ENCODE results near the gene PARP6. TPM values are rescaled to one million over a fixed set of nuclear protein-coding genes. Genes with fewer than 3 reads are reported as not detected.

PARP6 gene
- total and polyA plus RNA-seq, 9 of the 15 experiments (the other 6 are each of a cell fraction or from before 2014, with no cell fraction given), result 14.8 to 83.2 (median 28.3) TPM

DNA sequence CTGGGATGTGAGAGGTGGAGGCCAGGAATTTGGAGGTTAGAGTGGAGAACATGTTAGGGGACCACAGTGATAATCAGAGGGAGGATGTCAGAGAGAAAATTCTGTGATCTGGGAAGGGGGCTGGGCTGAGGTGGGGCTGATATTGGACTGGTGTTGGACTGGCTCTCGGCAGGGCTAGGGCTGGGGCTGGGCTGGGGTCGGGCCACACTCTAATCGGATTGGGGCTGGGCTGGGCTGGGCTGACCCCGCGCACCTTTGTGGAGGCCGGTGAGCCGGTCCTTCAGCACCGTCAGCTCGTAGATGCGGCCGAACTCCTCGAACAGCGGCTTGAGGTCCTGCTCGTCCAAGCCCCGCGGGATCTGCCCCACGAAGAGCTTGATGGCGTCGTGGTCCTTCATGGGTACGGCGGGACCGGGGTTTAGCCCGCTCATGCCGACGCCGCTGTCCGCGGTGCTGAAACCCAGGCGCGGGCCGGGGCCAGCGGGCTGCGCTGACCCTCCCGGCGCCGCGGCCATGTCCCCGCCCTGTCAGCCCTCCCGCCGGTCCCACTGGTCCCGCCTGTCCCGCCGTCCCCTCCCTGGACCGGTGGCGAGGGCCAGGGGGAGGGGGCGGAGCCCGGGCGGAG lies 47.1 kb upstream of the PARP6 start (continued):
- TF ChIP-seq FOXJ3 (CRISPR knock-in tag; IDR thresholded peaks at IDR 0.05) (no peak), KDM5B (IDR thresholded peaks at IDR 0.05; ENCODE audit: insufficient replicate concordance, low read depth, low read length) (no peak), HNRNPK (IDR thresholded peaks at IDR 0.05; ENCODE audit: low read depth, low read length, poor library complexity, severe bottlenecking) (no peak), CBFB (CRISPR knock-in tag; IDR thresholded peaks at IDR 0.05) (no peak; the same call in 1 of the 2 replicates), MAFK (IDR thresholded peaks at IDR 0.05; ENCODE audit: low read length) (no peak), SRSF7 (optimal IDR thresholded peaks at IDR 0.05; ENCODE audit: low read depth, low read length) (no peak), RFX5 (IDR thresholded peaks at IDR 0.05; ENCODE audit: low read depth, low read length) (no peak), NR3C1 (CRISPR knock-in tag; IDR thresholded peaks at IDR 0.05) (peak; percentile 99), CBX1 (IDR thresholded peaks at IDR 0.05; ENCODE audit: low read depth) (no peak), SMARCA5 (IDR thresholded peaks at IDR 0.05) (no peak)
- TF ChIP-seq, protein P1, sequence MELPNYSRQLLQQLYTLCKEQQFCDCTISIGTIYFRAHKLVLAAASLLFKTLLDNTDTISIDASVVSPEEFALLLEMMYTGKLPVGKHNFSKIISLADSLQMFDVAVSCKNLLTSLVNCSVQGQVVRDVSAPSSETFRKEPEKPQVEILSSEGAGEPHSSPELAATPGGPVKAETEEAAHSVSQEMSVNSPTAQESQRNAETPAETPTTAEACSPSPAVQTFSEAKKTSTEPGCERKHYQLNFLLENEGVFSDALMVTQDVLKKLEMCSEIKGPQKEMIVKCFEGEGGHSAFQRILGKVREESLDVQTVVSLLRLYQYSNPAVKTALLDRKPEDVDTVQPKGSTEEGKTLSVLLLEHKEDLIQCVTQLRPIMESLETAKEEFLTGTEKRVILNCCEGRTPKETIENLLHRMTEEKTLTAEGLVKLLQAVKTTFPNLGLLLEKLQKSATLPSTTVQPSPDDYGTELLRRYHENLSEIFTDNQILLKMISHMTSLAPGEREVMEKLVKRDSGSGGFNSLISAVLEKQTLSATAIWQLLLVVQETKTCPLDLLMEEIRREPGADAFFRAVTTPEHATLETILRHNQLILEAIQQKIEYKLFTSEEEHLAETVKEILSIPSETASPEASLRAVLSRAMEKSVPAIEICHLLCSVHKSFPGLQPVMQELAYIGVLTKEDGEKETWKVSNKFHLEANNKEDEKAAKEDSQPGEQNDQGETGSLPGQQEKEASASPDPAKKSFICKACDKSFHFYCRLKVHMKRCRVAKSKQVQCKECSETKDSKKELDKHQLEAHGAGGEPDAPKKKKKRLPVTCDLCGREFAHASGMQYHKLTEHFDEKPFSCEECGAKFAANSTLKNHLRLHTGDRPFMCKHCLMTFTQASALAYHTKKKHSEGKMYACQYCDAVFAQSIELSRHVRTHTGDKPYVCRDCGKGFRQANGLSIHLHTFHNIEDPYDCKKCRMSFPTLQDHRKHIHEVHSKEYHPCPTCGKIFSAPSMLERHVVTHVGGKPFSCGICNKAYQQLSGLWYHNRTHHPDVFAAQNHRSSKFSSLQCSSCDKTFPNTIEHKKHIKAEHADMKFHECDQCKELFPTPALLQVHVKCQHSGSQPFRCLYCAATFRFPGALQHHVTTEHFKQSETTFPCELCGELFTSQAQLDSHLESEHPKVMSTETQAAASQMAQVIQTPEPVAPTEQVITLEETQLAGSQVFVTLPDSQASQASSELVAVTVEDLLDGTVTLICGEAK (IDR thresholded peaks at IDR 0.05), result no peak
- TF ChIP-seq, protein P1 (CRISPR knock-in tag; IDR thresholded peaks at IDR 0.05), result no peak
- TF ChIP-seq, protein P2, sequence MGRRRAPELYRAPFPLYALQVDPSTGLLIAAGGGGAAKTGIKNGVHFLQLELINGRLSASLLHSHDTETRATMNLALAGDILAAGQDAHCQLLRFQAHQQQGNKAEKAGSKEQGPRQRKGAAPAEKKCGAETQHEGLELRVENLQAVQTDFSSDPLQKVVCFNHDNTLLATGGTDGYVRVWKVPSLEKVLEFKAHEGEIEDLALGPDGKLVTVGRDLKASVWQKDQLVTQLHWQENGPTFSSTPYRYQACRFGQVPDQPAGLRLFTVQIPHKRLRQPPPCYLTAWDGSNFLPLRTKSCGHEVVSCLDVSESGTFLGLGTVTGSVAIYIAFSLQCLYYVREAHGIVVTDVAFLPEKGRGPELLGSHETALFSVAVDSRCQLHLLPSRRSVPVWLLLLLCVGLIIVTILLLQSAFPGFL (CRISPR knock-in tag; IDR thresholded peaks at IDR 0.05), result no peak
- TF ChIP-seq, protein P3, sequence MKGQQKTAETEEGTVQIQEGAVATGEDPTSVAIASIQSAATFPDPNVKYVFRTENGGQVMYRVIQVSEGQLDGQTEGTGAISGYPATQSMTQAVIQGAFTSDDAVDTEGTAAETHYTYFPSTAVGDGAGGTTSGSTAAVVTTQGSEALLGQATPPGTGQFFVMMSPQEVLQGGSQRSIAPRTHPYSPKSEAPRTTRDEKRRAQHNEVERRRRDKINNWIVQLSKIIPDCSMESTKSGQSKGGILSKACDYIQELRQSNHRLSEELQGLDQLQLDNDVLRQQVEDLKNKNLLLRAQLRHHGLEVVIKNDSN (CRISPR knock-in tag; IDR thresholded peaks at IDR 0.05), result no peak
- TF ChIP-seq, protein P4, sequence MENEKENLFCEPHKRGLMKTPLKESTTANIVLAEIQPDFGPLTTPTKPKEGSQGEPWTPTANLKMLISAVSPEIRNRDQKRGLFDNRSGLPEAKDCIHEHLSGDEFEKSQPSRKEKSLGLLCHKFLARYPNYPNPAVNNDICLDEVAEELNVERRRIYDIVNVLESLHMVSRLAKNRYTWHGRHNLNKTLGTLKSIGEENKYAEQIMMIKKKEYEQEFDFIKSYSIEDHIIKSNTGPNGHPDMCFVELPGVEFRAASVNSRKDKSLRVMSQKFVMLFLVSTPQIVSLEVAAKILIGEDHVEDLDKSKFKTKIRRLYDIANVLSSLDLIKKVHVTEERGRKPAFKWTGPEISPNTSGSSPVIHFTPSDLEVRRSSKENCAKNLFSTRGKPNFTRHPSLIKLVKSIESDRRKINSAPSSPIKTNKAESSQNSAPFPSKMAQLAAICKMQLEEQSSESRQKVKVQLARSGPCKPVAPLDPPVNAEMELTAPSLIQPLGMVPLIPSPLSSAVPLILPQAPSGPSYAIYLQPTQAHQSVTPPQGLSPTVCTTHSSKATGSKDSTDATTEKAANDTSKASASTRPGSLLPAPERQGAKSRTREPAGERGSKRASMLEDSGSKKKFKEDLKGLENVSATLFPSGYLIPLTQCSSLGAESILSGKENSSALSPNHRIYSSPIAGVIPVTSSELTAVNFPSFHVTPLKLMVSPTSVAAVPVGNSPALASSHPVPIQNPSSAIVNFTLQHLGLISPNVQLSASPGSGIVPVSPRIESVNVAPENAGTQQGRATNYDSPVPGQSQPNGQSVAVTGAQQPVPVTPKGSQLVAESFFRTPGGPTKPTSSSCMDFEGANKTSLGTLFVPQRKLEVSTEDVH (IDR thresholded peaks at IDR 0.05; ENCODE audit: low read depth, partially characterized antibody), result no peak
